ENCODE results near the gene NME1. TPM values are rescaled to one million over a fixed set of nuclear protein-coding genes. Genes with fewer than 3 reads are reported as not detected.

The NME1 gene
- total and polyA plus RNA-seq, 9 of the 15 experiments (the other 6 are each of a cell fraction or from before 2014, with no cell fraction given) = 449 to 1,588 (median 604) TPM

GRCh38 chr17:51180486-51180885 lies 27.1 kb downstream of the NME1 start:
- no peaks in the 10 kb centered on the region for H3K27me3 ChIP-seq (ENCODE audit: control insufficient read depth in 2 of 2, insufficient read depth in 2 of 2, low read length in 2 of 2)
- DNase-seq (ENCODE audit: extremely low read depth in 1 of 4, low spot score in 3 of 4) = no peak
- no peak overlapping the region for H3K9ac ChIP-seq (ENCODE audit: insufficient read depth in 1 of 2, low read depth in 2 of 2, low read length in 2 of 2)
- H3K4me3 ChIP-seq = no peak overlapping the region
- WGBS (ENCODE audit: insufficient coverage, low coverage, missing lambda C conversion rate) = 83% methylated on average over 5 of the region's 5 CpGs
- ATAC-seq = no peak
- ChIA-PET POLR2A (interaction anchor here (0.6 to 1.5 kb wide), 4 partner anchors 9 to 75 kb away, joined by 3 read pairs; no protein-coding TSS in a partner anchor), CTCF (ENCODE audit: low intra/inter-chr PET ratio) (no interaction called here)
- no peaks in the 10 kb centered on the region for H3K9me3 ChIP-seq (replicated peaks; ENCODE audit: control insufficient read depth, insufficient read depth, low read depth, low read length)
- no peak for FAIRE-seq
- H3K4me2 ChIP-seq (ENCODE audit: insufficient read depth, low read length) = no peak overlapping the region
- H3K4me1 ChIP-seq (replicated peaks in 1 of 2; ENCODE audit: control insufficient read depth in 2 of 2, insufficient read depth in 2 of 2, low read length in 2 of 2) = no peaks in the 10 kb centered on the region
- no peak overlapping the region for H2AFZ ChIP-seq (ENCODE audit: low read depth, low read length)
- no peaks in the 10 kb centered on the region for H3K79me2 ChIP-seq (ENCODE audit: control insufficient read depth, insufficient read depth, low read length)
- in situ Hi-C loops (cut with MboI) (no loop called here), intact Hi-C loops (cut with micrococcal nuclease) (no loop called here)
- H4K20me1 ChIP-seq (replicated peaks; ENCODE audit: control insufficient read depth, insufficient read depth, low read length) = no peaks in the 10 kb centered on the region
- H3K36me3 ChIP-seq (ENCODE audit: control insufficient read depth, insufficient read depth, low read length) = peaks cover 63% of the 10 kb centered on the region; the same call in 2 of the 3 replicates
- BruUV-seq (replicated peaks) = no TSS peak
- no peak overlapping the region for H3K27ac ChIP-seq (ENCODE audit: extremely low read depth, low read depth, low read length)
- no peaks in the 10 kb centered on the region for H3K9me1 ChIP-seq (ENCODE audit: control insufficient read depth, insufficient read depth, low read length)
- TF ChIP-seq ZKSCAN3 (CRISPR knock-in tag; IDR thresholded peaks at IDR 0.05) (no peak), CCNT2 (IDR thresholded peaks at IDR 0.05; ENCODE audit: borderline replicate concordance, extremely low read depth, insufficient read length, low read depth, low read length) (no peak), HLTF (IDR thresholded peaks at IDR 0.05) (no peak), ZNF384 (IDR thresholded peaks at IDR 0.05; ENCODE audit: low read depth, low read length) (no peak), HINFP (tag; conservative IDR thresholded peaks at IDR 0.05; ENCODE audit: low read depth) (no peak), MAZ (CRISPR knock-in tag; conservative IDR thresholded peaks at IDR 0.05 in 1 of 2, IDR thresholded peaks at IDR 0.05 in 1 of 2) (no peak), SMARCE1 (IDR thresholded peaks at IDR 0.05) (no peak), DEAF1 (CRISPR knock-in tag; IDR thresholded peaks at IDR 0.05) (no peak), USF2 (CRISPR knock-in tag; IDR thresholded peaks at IDR 0.05) (no peak), ZNF280B (CRISPR knock-in tag; IDR thresholded peaks at IDR 0.05) (no peak), LCOR (CRISPR knock-in tag; IDR thresholded peaks at IDR 0.05) (no peak)

Data from K562 (cell line).